GM23338 (cell line): ENCODE measurements around the gene VSTM5. TPM values are rescaled to one million over a fixed set of nuclear protein-coding genes. Genes with fewer than 3 reads are reported as not detected.

ENCODE experiments used
- ATAC-seq: fragments of 200-7000 bp; cut with Tn5 transposase; 3 replicates; pipeline ENCODE4 v1.9.1; 2020
- DNase-seq: peaks from one replicate; pipeline ENCODE4 v3.0.0-alpha.2; 2015; ENCODE audit warnings: low spot score
- H2AFZ ChIP-seq: fragments of 200-600 bp; sonication (generic); 2 replicates; pipeline ENCODE4 v1.8.0; 2016; ENCODE audit warnings: antibody characterized with exemption, mild to moderate bottlenecking, moderate library complexity
- H3F3A ChIP-seq: fragments of 200-600 bp; sonication (generic); replicated peaks from 2 replicates; pipeline ENCODE4 v1.8.0; 2017; ENCODE audit warnings: antibody characterized with exemption, mixed run types, low read depth
- H3K27ac ChIP-seq: fragments of 200-600 bp; sonication (generic); 2 replicates; pipeline ENCODE4 v1.6.1; 2016; ENCODE audit warnings: low read depth
- H3K27me3 ChIP-seq: fragments of 200-600 bp; sonication (generic); 2 replicates; pipeline ENCODE4 v1.8.0; 2016; ENCODE audit warnings: mild to moderate bottlenecking, mixed run types, moderate library complexity; ENCODE audit not compliant: insufficient read depth
- H3K36me3 ChIP-seq: fragments of 200-600 bp; sonication (generic); 2 replicates; pipeline ENCODE4 v1.8.0; 2016; ENCODE audit warnings: mild to moderate bottlenecking; ENCODE audit not compliant: insufficient read depth
- H3K4me1 ChIP-seq: fragments of 200-600 bp; sonication (generic); 2 replicates; pipeline ENCODE4 v1.8.0; 2016; ENCODE audit warnings: mild to moderate bottlenecking, moderate library complexity; ENCODE audit not compliant: insufficient read depth
- H3K4me2 ChIP-seq: fragments of 200-600 bp; sonication (generic); 2 replicates; pipeline ENCODE4 v1.7.1; 2017; ENCODE audit warnings: mixed run types
- H3K4me3 ChIP-seq: fragments of 200-600 bp; sonication (generic); 2 replicates; pipeline ENCODE4 v1.6.1; 2016; ENCODE audit warnings: mixed run types
- H3K79me2 ChIP-seq: fragments of 200-600 bp; sonication (generic); replicated peaks from 2 replicates; pipeline ENCODE4 v1.8.0; 2017; ENCODE audit warnings: mild to moderate bottlenecking; ENCODE audit not compliant: insufficient read depth
- H3K9me2 ChIP-seq: fragments of 200-600 bp; sonication (generic); 2 replicates; pipeline ENCODE4 v1.8.0; 2017; ENCODE audit not compliant: insufficient read depth
- H4K20me1 ChIP-seq: fragments of 200-600 bp; sonication (generic); replicated peaks from 2 replicates; pipeline ENCODE4 v1.8.0; 2017; ENCODE audit warnings: mild to moderate bottlenecking; ENCODE audit not compliant: insufficient read depth
- H3K27ac Mint-ChIP-seq: 2 replicates; pipeline ENCODE4 v1.8.0; 2020; ENCODE audit warnings: inconsistent platforms, mild to moderate bottlenecking, moderate library complexity, mixed read lengths
- H3K27me3 Mint-ChIP-seq: 3 replicates; pipeline ENCODE4 v1.8.0; 2022; ENCODE audit warnings: low read depth, mild to moderate bottlenecking, moderate library complexity, mixed read lengths, inconsistent platforms; ENCODE audit not compliant: insufficient read depth, poor library complexity
- H3K36me3 Mint-ChIP-seq: 3 replicates; pipeline ENCODE4 v1.8.0; 2021; ENCODE audit warnings: low read depth, mild to moderate bottlenecking, inconsistent platforms, moderate library complexity, mixed read lengths
- H3K4me1 Mint-ChIP-seq: 3 replicates; pipeline ENCODE4 v1.8.0; 2020; ENCODE audit warnings: mild to moderate bottlenecking, inconsistent platforms, mixed read lengths
- H3K4me3 Mint-ChIP-seq: 3 replicates; pipeline ENCODE4 v1.8.0; 2021; ENCODE audit warnings: moderate library complexity, mild to moderate bottlenecking, inconsistent platforms, mixed read lengths
- H3K9me3 Mint-ChIP-seq: 3 replicates; pipeline ENCODE4 v1.8.0; 2020; ENCODE audit warnings: moderate library complexity, mild to moderate bottlenecking, inconsistent platforms, mixed read lengths
- CREB1 ChIP-seq: fragments of 250-450 bp; sonication (Bioruptor Pico); IDR thresholded peaks from 2 replicates; pipeline ENCODE4 v1.5.0; 2020; ENCODE audit warnings: low read depth, mild to moderate bottlenecking, moderate library complexity
- EZH2 ChIP-seq: fragments of 200-600 bp; sonication (generic); IDR thresholded peaks from one replicate; pipeline ENCODE4 v1.8.0; 2017; ENCODE audit warnings: antibody characterized with exemption, mild to moderate bottlenecking, low read depth; ENCODE audit not compliant: unreplicated experiment
- EZH2phosphoT487 ChIP-seq: fragments of 200-600 bp; sonication (generic); IDR thresholded peaks from one replicate; pipeline ENCODE4 v1.8.1; 2018; ENCODE audit warnings: antibody characterized with exemption; ENCODE audit not compliant: unreplicated experiment
- JUNB ChIP-seq: IDR thresholded peaks from one replicate; pipeline ENCODE4 v1.6.1; 2016; ENCODE audit warnings: antibody characterized with exemption; ENCODE audit not compliant: unreplicated experiment
- NANOG ChIP-seq: IDR thresholded peaks from 2 replicates; pipeline ENCODE4 v1.6.1; 2016; ENCODE audit warnings: antibody characterized with exemption, borderline replicate concordance
- POLR2AphosphoS5 ChIP-seq: IDR thresholded peaks from 2 replicates; pipeline ENCODE4 v1.6.1; 2016; ENCODE audit warnings: antibody characterized with exemption, low read depth
- STAT1 ChIP-seq: IDR thresholded peaks from one replicate; pipeline ENCODE4 v1.6.1; 2016; ENCODE audit warnings: antibody characterized with exemption; ENCODE audit not compliant: unreplicated experiment
- ZNF114 ChIP-seq: fragments of 250-450 bp; sonication (Bioruptor Pico); IDR thresholded peaks from 2 replicates; pipeline ENCODE4 v1.5.0; 2020; ENCODE audit warnings: mild to moderate bottlenecking, moderate library complexity
- ZNF331 ChIP-seq: fragments of 250-450 bp; sonication (Bioruptor Pico); IDR thresholded peaks from 2 replicates; pipeline ENCODE4 v1.5.0; 2020; ENCODE audit warnings: low read depth, mild to moderate bottlenecking, moderate library complexity
- polyA plus RNA-seq: library from polyadenylated mRNA; unstranded; fragments of >200 nt; fragmentation: Nextera tagmentation; extraction: Ambion mirVana; gene quantifications from 2 replicates; pipeline ENCODE4 v1.2.1, GENCODE V29; 2016
- total RNA-seq: library from RNA; depleted of rRNA; stranded (reverse); fragments of >200 nt; shearing (Covaris generic); gene quantifications from 2 replicates; pipeline ENCODE4 v1.2.3, GENCODE V29; 2014
- TF ChIP-seq, protein P1 (sequence below): IDR thresholded peaks from 2 replicates; pipeline ENCODE4 v1.6.1; 2016; ENCODE audit warnings: antibody characterized with exemption
- TF ChIP-seq, protein P2 (sequence below), 2 experiments: fragments of 200-600 bp in 1 of 2; sonication (generic) in 1 of 2; conservative IDR thresholded peaks; 2 replicates each; pipeline versions ENCODE4 v1.5.1 to v1.6.1; 2016 to 2017; ENCODE audit warnings: antibody characterized with exemption in 2 of 2, low read depth in 2 of 2, mild to moderate bottlenecking in 2 of 2, moderate library complexity in 1 of 2
- TF ChIP-seq, protein P3 (sequence below): IDR thresholded peaks from one replicate; pipeline ENCODE4 v1.6.1; 2018; ENCODE audit warnings: antibody characterized with exemption; ENCODE audit not compliant: unreplicated experiment

VSTM5 gene
- total and polyA plus RNA-seq, 2 experiments from 2014 or later = 0.21 to 0.66 TPM

DNA sequence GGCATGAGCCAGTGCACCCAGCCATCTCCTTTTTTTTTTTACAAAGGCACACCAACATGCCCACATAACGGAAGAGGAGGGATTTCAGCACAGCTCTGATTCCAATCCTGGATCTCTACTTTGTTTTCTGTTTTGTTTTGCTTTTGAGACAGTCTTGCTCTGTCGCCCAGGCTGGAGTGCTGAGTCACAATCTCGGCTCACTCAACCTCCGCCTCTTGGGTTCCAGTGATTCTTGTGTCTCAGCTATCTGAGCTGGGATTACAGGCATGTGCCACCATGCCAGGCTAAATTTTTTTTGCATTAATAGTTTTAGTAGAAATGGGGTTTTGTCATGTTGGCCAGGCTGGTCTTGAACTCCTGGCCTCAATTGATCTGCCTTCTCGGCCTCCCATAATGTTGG, 28.1 kb downstream of the VSTM5 start (continued):
- TF ChIP-seq CREB1 (CRISPR knock-in tag) (no peak), ZNF331 (CRISPR knock-in tag) (no peak), EZH2 (no peak), POLR2AphosphoS5 (no peak), EZH2phosphoT487 (no peak), STAT1 (no peak), ZNF114 (CRISPR knock-in tag) (no peak), NANOG (no peak)
- TF ChIP-seq, protein P1, sequence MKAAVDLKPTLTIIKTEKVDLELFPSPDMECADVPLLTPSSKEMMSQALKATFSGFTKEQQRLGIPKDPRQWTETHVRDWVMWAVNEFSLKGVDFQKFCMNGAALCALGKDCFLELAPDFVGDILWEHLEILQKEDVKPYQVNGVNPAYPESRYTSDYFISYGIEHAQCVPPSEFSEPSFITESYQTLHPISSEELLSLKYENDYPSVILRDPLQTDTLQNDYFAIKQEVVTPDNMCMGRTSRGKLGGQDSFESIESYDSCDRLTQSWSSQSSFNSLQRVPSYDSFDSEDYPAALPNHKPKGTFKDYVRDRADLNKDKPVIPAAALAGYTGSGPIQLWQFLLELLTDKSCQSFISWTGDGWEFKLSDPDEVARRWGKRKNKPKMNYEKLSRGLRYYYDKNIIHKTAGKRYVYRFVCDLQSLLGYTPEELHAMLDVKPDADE = no peak
- TF ChIP-seq, protein P2, sequence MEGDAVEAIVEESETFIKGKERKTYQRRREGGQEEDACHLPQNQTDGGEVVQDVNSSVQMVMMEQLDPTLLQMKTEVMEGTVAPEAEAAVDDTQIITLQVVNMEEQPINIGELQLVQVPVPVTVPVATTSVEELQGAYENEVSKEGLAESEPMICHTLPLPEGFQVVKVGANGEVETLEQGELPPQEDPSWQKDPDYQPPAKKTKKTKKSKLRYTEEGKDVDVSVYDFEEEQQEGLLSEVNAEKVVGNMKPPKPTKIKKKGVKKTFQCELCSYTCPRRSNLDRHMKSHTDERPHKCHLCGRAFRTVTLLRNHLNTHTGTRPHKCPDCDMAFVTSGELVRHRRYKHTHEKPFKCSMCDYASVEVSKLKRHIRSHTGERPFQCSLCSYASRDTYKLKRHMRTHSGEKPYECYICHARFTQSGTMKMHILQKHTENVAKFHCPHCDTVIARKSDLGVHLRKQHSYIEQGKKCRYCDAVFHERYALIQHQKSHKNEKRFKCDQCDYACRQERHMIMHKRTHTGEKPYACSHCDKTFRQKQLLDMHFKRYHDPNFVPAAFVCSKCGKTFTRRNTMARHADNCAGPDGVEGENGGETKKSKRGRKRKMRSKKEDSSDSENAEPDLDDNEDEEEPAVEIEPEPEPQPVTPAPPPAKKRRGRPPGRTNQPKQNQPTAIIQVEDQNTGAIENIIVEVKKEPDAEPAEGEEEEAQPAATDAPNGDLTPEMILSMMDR (conservative IDR thresholded peaks at IDR 0.05; ENCODE audit: low read depth in 2 of 2) = no peak

DNA sequence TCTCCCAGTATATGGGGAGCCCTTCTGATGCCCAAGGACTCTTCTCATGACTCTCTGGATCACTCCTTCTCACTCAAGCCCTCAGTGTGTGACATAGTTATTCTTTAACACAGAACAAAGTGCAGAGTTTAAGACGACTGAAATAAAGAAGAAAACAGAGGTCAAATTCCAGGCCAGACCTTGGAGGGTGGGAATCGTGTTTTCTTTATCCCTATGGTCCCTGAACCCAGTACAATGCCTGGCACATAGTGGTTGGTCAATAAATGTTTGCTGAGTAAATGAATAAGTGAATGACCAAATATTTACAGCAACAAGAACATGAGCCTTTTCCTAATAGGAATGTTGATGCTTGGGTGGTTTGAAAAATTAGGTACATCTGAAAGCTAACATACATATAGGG, 28.8 kb downstream of the VSTM5 start:
- H3K79me2 ChIP-seq = no peaks in the 10 kb centered on the region
- Mint-ChIP-seq H3K4me3 (no peak overlapping the region), H3K9me3 (no peaks in the 10 kb centered on the region), H3K27ac (no peak overlapping the region), H3K36me3 (no peaks in the 10 kb centered on the region), H3K4me1 (peaks cover 25% of the 10 kb centered on the region), H3K27me3 (peaks cover 4% of the 10 kb centered on the region)
- no peaks in the 10 kb centered on the region for H4K20me1 ChIP-seq
- ATAC-seq (no peak), DNase-seq (no peak)
- H3K27me3 ChIP-seq = no peaks in the 10 kb centered on the region
- no peak overlapping the region for H3K4me3 ChIP-seq
- H3K9me2 ChIP-seq = no peaks in the 10 kb centered on the region; the same call in 1 of the 2 replicates
- no peak overlapping the region for H3K4me2 ChIP-seq
- H3K4me1 ChIP-seq = peaks cover 17% of the 10 kb centered on the region; the same call in 1 of the 2 replicates
- no peak overlapping the region for H3K27ac ChIP-seq
- no peaks in the 10 kb centered on the region for H3K36me3 ChIP-seq
- no peaks in the 10 kb centered on the region for H3F3A ChIP-seq
- H2AFZ ChIP-seq = no peak overlapping the region
- TF ChIP-seq EZH2phosphoT487 (no peak), JUNB (no peak), NANOG (no peak), CREB1 (CRISPR knock-in tag) (no peak), ZNF114 (CRISPR knock-in tag) (no peak), STAT1 (no peak), EZH2 (no peak)
- TF ChIP-seq, protein P3, sequence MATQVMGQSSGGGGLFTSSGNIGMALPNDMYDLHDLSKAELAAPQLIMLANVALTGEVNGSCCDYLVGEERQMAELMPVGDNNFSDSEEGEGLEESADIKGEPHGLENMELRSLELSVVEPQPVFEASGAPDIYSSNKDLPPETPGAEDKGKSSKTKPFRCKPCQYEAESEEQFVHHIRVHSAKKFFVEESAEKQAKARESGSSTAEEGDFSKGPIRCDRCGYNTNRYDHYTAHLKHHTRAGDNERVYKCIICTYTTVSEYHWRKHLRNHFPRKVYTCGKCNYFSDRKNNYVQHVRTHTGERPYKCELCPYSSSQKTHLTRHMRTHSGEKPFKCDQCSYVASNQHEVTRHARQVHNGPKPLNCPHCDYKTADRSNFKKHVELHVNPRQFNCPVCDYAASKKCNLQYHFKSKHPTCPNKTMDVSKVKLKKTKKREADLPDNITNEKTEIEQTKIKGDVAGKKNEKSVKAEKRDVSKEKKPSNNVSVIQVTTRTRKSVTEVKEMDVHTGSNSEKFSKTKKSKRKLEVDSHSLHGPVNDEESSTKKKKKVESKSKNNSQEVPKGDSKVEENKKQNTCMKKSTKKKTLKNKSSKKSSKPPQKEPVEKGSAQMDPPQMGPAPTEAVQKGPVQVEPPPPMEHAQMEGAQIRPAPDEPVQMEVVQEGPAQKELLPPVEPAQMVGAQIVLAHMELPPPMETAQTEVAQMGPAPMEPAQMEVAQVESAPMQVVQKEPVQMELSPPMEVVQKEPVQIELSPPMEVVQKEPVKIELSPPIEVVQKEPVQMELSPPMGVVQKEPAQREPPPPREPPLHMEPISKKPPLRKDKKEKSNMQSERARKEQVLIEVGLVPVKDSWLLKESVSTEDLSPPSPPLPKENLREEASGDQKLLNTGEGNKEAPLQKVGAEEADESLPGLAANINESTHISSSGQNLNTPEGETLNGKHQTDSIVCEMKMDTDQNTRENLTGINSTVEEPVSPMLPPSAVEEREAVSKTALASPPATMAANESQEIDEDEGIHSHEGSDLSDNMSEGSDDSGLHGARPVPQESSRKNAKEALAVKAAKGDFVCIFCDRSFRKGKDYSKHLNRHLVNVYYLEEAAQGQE = no peak
- TF ChIP-seq, protein P1 = no peak
- TF ChIP-seq, protein P2 (conservative IDR thresholded peaks at IDR 0.05; ENCODE audit: low read depth in 2 of 2) = no peak
